Suppressor macrophage treated with lipopolysaccharide for 1 hour (primary cell): ENCODE measurements around the gene GJB6.
A peak's percentile ranks its signal among the peaks of the same experiment; 100 is the strongest.
"Not testable (repeated sequence)": the region's sequence is repeated elsewhere in the genome, so short reads cannot be mapped to it uniquely, and the experiment has no call there.

Experiments
- DNase-seq, 3 donors: peaks; one replicate each; pipeline ENCODE4 v3.0.0-alpha.2; 2020 to 2022

Gene GJB6

GRCh38 chr13:20231839-20232555, at the start of gene GJB6:
GJB6 (minus strand) TSS chr13:20232319; CDS start chr13:20223480, 8,839 bp downstream.
- peak in 1 of 3 donors; percentile 27 for DNase-seq

- DNase-seq = not testable (repeated sequence)
Observed at GRCh38 chr13:20276901-20277300, 44.8 kb upstream of the GJB6 start.

- no peak for DNase-seq
Observed at GRCh38 chr13:20274466-20274865, 42.3 kb upstream of the GJB6 start.

GRCh38 chr13:20272588-20273171, 40.6 kb upstream of the GJB6 start:
- no peak for DNase-seq

- DNase-seq = no peak
Observed at GRCh38 chr13:20272104-20272503, 40.0 kb upstream of the GJB6 start.

DNA sequence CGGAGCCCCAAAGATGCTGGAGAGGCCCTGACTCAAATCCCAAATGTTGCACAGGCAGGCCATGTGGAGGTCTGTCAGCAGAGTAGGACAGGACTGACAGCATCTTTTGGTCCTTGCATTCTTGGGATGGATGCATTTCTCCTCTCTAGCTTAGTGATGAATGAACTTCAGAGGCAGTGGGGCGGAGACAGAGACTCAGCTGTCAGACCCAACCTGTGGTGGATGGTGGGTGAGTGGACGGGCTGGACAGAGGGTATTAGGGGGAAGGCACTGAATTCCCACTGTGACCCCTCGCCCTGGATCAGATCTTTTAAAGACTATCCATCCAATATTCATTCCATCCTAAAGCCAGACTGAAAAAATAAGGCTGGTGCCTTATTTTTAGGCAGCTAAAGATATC, 39.3 kb upstream of the GJB6 start:
- DNase-seq = no peak

- no peak for DNase-seq
Observed at GRCh38 chr13:20270163-20270865, 38.2 kb upstream of the GJB6 start.

DNA sequence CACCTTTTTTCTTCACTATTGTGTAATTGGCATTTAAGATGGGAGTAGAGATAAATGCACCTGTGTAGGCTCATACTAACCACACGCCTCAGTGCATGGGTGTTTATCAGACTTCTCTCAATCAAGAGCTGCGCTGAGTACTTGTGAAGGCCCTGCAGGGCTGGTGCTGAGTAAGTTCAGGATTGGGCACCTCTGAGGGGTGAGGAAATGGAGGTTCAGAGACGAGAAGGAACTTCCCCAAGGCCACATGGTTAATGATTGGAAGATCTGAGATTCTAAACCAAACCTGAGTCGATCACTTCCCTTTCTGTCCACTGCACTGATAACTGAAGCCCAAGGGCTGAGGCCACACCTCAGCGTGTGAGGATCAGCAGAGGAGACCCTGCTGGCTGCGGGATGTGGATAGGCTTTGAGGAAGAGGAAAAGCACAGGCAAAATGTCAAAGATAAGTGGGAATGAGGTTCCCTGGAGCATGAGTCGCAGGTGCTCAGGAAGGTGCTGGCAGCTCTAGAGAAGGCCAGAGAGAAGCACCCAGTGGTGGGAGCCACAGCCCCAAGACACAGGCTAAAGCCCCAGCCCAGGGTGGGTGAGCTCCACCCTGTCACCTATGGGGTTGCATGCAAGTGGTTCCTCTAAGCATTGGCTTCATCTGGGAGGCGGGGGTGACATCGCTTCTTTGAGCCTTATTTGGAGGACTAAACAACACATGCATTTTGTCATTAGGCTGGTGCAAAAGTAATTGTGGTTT, 32.3 kb upstream of the GJB6 start:
- peak in 1 of 3 donors; percentile 2 for DNase-seq

- no peak for DNase-seq
Observed at GRCh38 chr13:20263393-20264044, 31.4 kb upstream of the GJB6 start.

DNA sequence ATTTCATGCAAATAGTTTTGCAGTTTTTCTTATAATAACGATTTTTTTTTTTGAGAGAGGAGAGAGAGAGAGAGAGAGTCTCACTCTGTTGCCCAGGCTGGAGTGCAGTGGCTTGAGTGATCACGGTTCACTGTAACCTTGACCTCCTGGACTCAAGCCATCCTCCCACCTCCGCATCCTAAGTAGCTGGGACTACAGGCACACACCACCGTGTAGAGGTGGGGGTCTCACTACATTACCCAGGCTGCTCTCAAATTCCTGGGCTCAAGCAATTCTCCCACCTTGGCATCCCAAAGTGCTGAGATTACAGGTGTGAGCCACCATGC, 26.8 kb upstream of the GJB6 start:
- DNase-seq = no peak

DNA sequence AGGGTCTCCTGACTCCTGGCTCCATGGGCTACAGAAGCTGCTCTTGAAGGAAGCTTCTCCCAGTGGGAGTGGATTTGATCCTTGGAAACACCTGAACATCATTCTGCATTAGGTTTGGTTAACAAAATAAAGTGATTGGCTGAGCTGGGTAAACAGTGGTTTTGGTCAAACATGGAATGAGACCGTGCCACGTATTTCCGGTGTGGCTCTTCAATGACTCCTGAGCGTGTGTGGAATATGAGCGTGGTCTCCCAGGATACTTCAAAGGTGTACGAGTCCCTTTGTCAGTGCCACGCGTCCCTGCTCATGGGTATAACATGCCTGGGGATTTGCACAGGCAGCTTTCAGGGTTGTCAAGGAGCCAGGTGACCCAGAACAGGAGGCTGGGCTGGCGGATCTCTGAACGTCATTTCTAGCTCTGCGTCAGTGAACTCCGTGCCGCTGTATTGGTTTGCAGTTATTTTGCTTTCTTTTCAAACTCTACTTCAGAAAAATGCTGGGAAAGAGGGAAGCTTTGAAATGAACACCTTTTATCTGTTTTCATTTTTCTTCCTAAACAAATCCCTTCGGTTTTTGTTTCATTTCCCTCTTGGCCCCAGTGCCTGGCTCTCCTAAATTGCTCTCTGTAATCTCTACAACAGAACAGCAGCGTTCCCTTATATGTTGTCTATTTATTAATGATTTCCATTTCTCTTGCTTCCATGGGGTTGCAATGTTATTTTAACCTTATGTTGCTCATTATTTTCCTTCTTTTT, 26.3 kb upstream of the GJB6 start:
- DNase-seq = no peak

DNA sequence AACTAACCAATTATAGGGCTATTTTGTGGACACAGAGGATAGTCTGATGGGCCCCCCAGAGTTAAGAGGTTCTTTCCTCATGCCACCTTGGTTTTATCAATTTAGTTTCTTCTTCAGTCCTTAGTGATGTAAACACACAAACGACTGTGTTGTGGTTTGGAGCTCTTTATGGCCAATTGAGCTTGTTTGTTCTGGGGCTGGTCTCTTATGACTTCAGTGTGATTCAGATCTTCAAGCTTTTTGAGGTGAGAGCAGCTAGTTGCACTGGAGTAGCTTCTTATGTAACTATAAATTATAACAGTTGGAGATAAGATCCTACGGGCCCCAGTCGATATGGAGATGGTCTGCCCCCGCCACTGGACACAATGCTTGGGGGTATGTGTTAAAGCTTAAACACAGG, 22.0 kb upstream of the GJB6 start:
- DNase-seq = no peak

DNA sequence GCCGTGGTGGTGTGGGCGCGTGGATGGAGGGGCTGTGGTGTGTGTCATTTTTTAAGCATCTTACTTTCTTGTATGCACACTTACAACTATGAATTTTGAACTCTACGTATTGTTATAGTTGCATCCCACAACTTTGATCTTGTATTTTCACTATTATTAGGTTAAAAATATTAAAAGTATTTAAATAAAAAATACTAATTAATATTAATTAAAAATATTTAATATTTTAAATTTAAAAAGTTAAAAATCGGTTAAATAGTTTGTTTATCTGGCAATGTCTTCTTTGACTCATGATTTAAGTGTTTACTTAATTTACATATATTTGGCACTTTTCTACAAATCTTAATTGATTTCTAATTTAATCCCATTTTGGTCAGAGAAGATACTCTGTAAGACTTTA, 17.8 kb upstream of the GJB6 start:
- no peak for DNase-seq

DNA sequence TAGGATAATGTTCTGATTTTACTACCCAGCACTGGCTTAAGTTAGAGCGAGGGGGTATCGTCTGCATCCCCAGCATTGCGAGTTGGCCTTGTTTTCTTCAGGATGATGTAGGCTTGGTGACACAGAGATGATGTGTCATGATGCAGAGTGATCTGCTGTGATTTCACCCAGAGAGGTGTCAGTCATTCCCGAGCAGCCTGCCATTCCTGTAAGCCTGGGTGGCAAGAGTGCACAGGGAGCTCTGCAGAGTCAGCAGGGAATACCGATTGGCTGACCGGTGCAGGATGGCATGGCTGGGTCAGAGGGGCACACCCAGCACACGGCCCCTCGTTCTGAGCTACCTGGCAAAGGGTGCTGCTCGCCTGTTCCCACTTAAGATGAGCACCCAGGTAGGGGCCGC, 15.8 kb upstream of the GJB6 start:
- DNase-seq = no peak

DNA sequence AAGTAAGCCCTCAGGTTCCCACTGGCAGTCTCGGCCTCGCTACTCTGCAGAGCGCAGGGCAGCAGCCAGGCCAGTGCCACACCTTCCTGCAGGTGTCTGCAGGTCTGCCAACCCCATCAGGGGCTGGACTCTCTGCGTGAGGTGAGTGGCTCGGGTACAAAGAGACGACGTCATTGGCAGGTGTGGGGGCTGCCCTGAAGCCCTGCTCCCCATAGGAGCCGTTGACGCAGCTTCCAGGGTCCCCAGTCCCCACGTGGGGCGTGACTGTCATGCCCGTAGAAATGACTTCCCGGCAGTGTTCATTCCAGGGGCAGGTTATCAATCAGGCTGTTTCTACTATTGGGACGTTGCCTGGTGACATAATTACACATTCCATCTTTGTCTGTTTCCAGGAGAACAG, 15.3 kb upstream of the GJB6 start:
- DNase-seq = no peak

- DNase-seq = no peak
Observed at GRCh38 chr13:20241593-20241992, 9.5 kb upstream of the GJB6 start.

DNA sequence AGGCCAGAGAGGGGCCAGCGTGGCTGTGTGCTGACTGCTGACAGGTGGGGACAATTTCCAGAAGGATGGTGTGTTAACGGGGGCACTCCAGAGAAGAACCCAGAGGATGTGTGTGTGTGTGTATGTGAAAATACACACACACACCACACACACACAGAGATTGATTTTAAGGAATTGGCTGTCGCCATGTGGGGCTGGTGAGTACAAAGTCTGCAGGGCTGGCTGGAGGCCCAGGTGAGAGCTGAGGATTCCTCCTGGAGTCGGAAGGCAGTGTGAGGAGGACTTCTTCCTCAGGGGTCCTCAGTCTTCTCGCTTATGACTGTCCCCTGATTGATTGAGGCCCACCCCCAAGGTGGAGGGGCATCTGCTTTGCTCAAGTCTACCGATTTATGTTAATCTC, 7.6 kb upstream of the GJB6 start:
- no peak for DNase-seq

GRCh38 chr13:20232556-20233277, 598 bp upstream of the GJB6 start:
- no peak for DNase-seq

DNA sequence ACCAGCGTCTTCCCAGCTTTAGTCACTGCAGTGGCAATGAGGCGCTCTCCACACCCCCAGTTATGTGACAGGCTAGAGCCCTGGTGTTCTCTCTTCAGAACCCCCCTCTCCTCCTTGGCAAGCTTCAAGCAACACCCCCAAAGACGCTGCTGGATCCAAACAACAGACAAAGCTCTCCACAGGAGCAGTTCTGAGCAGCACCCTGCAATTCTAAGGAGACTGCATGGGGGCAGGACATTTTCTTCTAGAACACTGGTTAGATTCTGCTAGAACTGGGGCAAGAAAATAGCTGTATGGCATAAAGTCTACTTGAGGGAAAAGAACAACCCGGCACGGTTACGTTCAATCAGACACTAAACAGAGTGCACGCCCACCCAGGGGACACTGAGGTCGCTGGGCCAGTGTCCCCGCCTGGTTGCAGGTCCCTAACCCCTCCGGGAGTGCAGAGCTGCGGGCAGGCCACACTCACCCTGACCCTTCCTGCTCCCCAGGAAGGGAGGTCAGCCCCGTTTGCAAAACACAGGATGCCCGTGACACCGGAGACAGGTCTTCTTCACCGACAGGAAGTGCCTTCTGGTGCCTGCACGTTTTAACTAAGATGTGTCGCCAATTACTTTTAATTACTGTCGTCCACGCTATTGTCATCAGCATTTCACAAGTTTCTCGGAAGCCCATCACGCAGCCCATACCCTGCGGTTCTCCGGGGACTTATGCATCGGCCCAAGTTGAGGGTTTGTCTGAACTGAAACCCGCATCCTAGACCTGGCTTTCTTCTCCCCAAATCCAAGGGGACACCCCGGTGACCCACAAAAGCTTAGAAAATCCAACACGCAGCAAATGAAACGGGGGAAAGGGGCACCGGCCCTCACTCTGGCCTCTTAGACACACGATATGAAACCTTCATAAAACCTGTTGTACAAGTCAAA, 943 bp downstream of the GJB6 start:
- no peak for DNase-seq

DNA sequence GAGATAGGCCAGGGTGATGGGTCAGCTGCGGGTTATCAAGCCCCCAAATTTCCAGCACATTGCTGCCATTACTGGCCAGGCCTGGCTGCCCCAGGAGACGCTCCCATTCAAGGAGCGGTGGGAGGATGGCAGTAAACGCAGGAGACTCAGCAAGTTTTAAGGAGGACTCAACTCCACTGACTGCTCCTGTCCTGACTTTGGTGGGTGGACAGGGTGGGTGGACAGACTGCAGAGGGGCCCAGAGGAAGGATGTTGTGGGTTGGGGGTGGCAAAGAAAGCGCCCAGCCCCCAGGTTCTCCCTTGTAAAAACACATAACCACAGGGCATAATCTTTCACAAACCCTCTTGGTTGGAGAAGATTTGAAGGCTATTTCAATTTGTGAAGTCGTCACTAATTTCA, 4.4 kb downstream of the GJB6 start:
- DNase-seq = no peak

GRCh38 chr13:20227288-20227687, 4.8 kb downstream of the GJB6 start:
- DNase-seq = peak in 1 of 3 donors; percentile 1
